Fibroblast of lung (primary cell): ENCODE data around the gene IGF2BP2. TPM values are rescaled to one million over a fixed set of nuclear protein-coding genes. Genes with fewer than 3 reads are reported as not detected.
A peak's percentile ranks its signal among the peaks of the same experiment; 100 is the strongest.

Experiments
- DNase-seq, 2 donors: peaks; one replicate each; pipeline versions ENCODE4 v3.0.0 to v3.0.0-alpha.2; 2010; ENCODE audit warnings: low read depth in 2 of 2
- H2AFZ ChIP-seq: 2 replicates; pipeline ENCODE4 v1.5.1; 2012; ENCODE audit warnings: low read length, control low read depth, inconsistent platforms
- H3K27ac ChIP-seq: 2 replicates; pipeline ENCODE4 v1.5.1; 2011; ENCODE audit warnings: low read length, control low read depth; ENCODE audit not compliant: insufficient read depth
- H3K27me3 ChIP-seq: 2 replicates; pipeline ENCODE4 v1.5.1; 2011; ENCODE audit warnings: mild to moderate bottlenecking, low read length; ENCODE audit not compliant: control insufficient read depth, insufficient read depth
- H3K36me3 ChIP-seq: 2 replicates; pipeline ENCODE4 v1.5.1; 2011; ENCODE audit warnings: low read length; ENCODE audit not compliant: control insufficient read depth, insufficient read depth
- H3K4me1 ChIP-seq: 2 replicates; pipeline ENCODE4 v1.5.1; 2011; ENCODE audit warnings: low read length; ENCODE audit not compliant: control insufficient read depth, insufficient read depth; ENCODE audit errors: extremely low read depth
- H3K4me2 ChIP-seq: 2 replicates; pipeline ENCODE4 v1.5.1; 2011; ENCODE audit warnings: low read length, control low read depth; ENCODE audit not compliant: insufficient read depth; ENCODE audit errors: extremely low read depth
- H3K4me3 ChIP-seq, 4 experiments: fragments of 200-600 bp in 1 of 4; sonication (generic) in 1 of 4; replicated peaks in 1 of 4; 2 replicates each; pipeline ENCODE4 v1.5.1; 2011 to 2016; ENCODE audit warnings: low read length in 4 of 4, low read depth in 3 of 4, mild to moderate bottlenecking in 3 of 4, control low read depth in 2 of 4, inconsistent platforms in 1 of 4, mixed read lengths in 1 of 4; ENCODE audit not compliant: insufficient read depth in 1 of 4; ENCODE audit errors: control extremely low read depth in 1 of 4
- H3K79me2 ChIP-seq: 2 replicates; pipeline ENCODE4 v1.5.1; 2012; ENCODE audit warnings: mild to moderate bottlenecking, low read length, inconsistent platforms; ENCODE audit not compliant: control insufficient read depth, insufficient read depth
- H3K9ac ChIP-seq: 2 replicates; pipeline ENCODE4 v1.5.1; 2011; ENCODE audit warnings: mild to moderate bottlenecking, low read length, control low read depth; ENCODE audit not compliant: insufficient read depth
- H3K9me3 ChIP-seq: 2 replicates; pipeline ENCODE4 v1.5.1; 2012; ENCODE audit warnings: low read depth, low read length; ENCODE audit not compliant: control insufficient read depth, insufficient read depth
- H4K20me1 ChIP-seq: 2 replicates; pipeline ENCODE4 v1.5.1; 2011; ENCODE audit warnings: low read length; ENCODE audit not compliant: control insufficient read depth, insufficient read depth; ENCODE audit errors: extremely low read depth
- EZH2 ChIP-seq: IDR thresholded peaks from 2 replicates; pipeline ENCODE4 v1.5.1; 2012; ENCODE audit warnings: low read length, control low read depth, mild to moderate bottlenecking; ENCODE audit errors: missing control alignments
- polyA plus RNA-seq, 2 donors: library from polyadenylated mRNA; depleted of rRNA in 1 of 2; stranded (reverse) in 1 of 2; unstranded in 1 of 2; fragments of >200 nt; gene quantifications; 2 replicates each; pipeline ENCODE4 v1.2.1, GENCODE V29; 2011 to 2012; ENCODE audit warnings: missing spikeins in 1 of 2
- total RNA-seq: library from RNA; depleted of rRNA; stranded (reverse); fragments of >200 nt; gene quantifications from 2 replicates; pipeline ENCODE4 v1.2.1, GENCODE V29; 2014
- TF ChIP-seq, protein P1 (sequence below), 2 donors: IDR thresholded peaks in 1 of 2; conservative IDR thresholded peaks in 1 of 2; 1 replicate in 1 of 2; 2 replicates in 1 of 2; pipeline ENCODE4 v1.5.1; 2011 to 2012; ENCODE audit warnings: low read length in 2 of 2, control low read depth in 1 of 2, inconsistent platforms in 1 of 2, low read depth in 1 of 2, mild to moderate bottlenecking in 1 of 2

Gene IGF2BP2
- total and polyA plus RNA-seq, 2 donors (not counting 1 experiment from before 2014, with no cell fraction given) = 5.5 to 46.1 TPM

- peak; percentile 25 for DNase-seq
- Histone ChIP-seq H3K4me2 (no peak overlapping the region), H3K27ac (no peak overlapping the region), H3K27me3 (no peaks in the 10 kb centered on the region), H3K9ac (no peak overlapping the region), H3K4me3 (no peak overlapping the region), H3K36me3 (peaks cover 4% of the 10 kb centered on the region), H3K79me2 (no peaks in the 10 kb centered on the region), H4K20me1 (no peaks in the 10 kb centered on the region), H3K9me3 (no peaks in the 10 kb centered on the region), H2AFZ (no peak overlapping the region), H3K4me1 (peaks cover 12% of the 10 kb centered on the region)
- TF ChIP-seq, protein P1, sequence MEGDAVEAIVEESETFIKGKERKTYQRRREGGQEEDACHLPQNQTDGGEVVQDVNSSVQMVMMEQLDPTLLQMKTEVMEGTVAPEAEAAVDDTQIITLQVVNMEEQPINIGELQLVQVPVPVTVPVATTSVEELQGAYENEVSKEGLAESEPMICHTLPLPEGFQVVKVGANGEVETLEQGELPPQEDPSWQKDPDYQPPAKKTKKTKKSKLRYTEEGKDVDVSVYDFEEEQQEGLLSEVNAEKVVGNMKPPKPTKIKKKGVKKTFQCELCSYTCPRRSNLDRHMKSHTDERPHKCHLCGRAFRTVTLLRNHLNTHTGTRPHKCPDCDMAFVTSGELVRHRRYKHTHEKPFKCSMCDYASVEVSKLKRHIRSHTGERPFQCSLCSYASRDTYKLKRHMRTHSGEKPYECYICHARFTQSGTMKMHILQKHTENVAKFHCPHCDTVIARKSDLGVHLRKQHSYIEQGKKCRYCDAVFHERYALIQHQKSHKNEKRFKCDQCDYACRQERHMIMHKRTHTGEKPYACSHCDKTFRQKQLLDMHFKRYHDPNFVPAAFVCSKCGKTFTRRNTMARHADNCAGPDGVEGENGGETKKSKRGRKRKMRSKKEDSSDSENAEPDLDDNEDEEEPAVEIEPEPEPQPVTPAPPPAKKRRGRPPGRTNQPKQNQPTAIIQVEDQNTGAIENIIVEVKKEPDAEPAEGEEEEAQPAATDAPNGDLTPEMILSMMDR (conservative IDR thresholded peaks at IDR 0.05 in 1 of 2, IDR thresholded peaks at IDR 0.05 in 1 of 2; ENCODE audit: low read depth in 1 of 2, low read length in 2 of 2) = no peak
- no peak for TF ChIP-seq EZH2
These were observed 137.5 kb downstream of the IGF2BP2 start for GRCh38 chr3:185687271-185687878.

DNA sequence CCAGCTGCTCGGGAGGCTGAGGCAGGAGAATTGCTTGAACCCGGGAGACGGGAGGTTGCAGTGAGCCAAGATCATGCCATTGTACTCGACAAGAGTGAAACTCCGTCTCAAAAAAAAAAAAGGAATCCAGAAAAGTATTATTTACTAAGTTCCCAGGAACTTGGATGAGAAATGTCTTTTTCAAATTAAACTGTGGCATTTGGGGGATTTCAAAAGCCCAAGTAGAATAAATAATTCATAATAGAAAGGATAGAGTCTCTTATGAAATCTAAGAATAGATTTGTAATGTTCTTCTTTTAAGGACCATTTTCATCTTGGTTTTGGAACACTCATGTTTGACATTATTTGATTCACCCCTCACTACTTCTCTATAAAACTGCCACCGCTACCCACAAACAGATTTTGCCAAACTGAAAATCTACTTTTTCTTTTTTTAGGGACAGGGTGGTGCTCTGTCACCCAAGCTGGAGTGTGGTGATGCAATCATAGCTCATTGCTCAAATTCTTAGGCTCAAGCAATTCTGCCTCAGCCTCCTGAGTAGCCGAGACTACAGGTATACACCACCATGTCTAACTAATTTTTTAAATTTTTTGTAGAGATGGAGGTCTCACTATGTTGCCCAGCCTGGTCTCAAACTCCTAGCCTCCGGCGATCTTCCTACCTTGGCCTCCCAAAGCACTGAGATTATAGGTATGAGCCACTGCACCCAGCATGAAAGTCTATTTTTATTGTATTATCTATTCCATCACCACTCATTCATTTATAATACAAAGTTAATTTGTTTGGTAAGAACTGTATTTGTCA is 139.4 kb downstream of the IGF2BP2 start:
- Histone ChIP-seq H3K79me2 (no peaks in the 10 kb centered on the region), H4K20me1 (no peaks in the 10 kb centered on the region), H3K9me3 (no peaks in the 10 kb centered on the region), H3K27ac (no peak overlapping the region), H3K4me1 (peaks cover 12% of the 10 kb centered on the region), H3K36me3 (no peaks in the 10 kb centered on the region), H3K4me2 (no peak overlapping the region), H3K9ac (no peak overlapping the region), H3K27me3 (no peaks in the 10 kb centered on the region), H2AFZ (no peak overlapping the region), H3K4me3 (no peak overlapping the region)
- TF ChIP-seq EZH2 = no peak
- TF ChIP-seq, protein P1 (conservative IDR thresholded peaks at IDR 0.05 in 1 of 2, IDR thresholded peaks at IDR 0.05 in 1 of 2; ENCODE audit: low read depth in 1 of 2, low read length in 2 of 2) = no peak
- DNase-seq = peak in 1 of 2 donors; percentile 9

DNA sequence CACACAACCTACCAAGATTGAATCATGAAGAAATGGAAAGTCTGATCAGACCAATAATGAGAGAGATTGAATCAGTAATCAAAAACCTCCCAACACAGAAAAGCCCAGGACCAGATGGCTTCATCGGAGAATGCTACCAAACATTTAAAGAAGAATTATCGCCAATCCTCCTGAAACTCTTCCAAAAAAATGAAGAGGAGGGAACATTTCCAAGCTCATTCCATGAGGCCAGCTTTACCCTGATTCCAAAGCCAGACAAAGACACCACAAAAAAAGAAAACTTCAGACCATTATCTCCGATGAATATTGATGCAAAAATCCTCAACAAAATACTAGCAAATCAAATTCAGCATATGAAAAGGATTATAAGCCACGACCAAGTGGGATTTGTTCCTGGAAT is 144.6 kb downstream of the IGF2BP2 start:
- no peak overlapping the region for H3K9ac ChIP-seq
- H4K20me1 ChIP-seq = no peaks in the 10 kb centered on the region
- H3K4me3 ChIP-seq = no peak overlapping the region
- DNase-seq = peak in 1 of 2 donors; percentile 10
- no peaks in the 10 kb centered on the region for H3K79me2 ChIP-seq
- no peak for TF ChIP-seq EZH2
- TF ChIP-seq, protein P1 (conservative IDR thresholded peaks at IDR 0.05 in 1 of 2, IDR thresholded peaks at IDR 0.05 in 1 of 2; ENCODE audit: low read depth in 1 of 2, low read length in 2 of 2) = no peak
- no peak overlapping the region for H3K27ac ChIP-seq
- H3K36me3 ChIP-seq = peaks cover 3% of the 10 kb centered on the region
- H3K4me1 ChIP-seq = no peaks in the 10 kb centered on the region
- H3K27me3 ChIP-seq = no peaks in the 10 kb centered on the region
- H3K9me3 ChIP-seq = no peaks in the 10 kb centered on the region
- no peak overlapping the region for H3K4me2 ChIP-seq
- no peak overlapping the region for H2AFZ ChIP-seq
